HCT116 (cell line): ENCODE measurements around the gene ZNHIT1. TPM values are rescaled to one million over a fixed set of nuclear protein-coding genes. Genes with fewer than 3 reads are reported as not detected.

ENCODE experiments used
- ATAC-seq: fragments of 200-7000 bp; cut with Tn5 transposase; 2 replicates; pipeline ENCODE4 v1.9.1; 2020; ENCODE audit warnings: mild to moderate bottlenecking, moderate library complexity
- BruUV-seq: library from RNA; stranded (reverse); fragments of 400-500 nt; replicated peaks from 2 replicates; lab custom pipeline; 2021; lab: Mats Ljungman, UMichigan
- CTCF ChIA-PET: fragments of 300-600 bp; sonication (Branson Sonifier 250); formaldehyde crosslinking; loops from one replicate; lab custom pipeline; 2021; ENCODE audit warnings: antibody characterized with exemption; lab: Charles Lee
- POLR2A ChIA-PET: fragments of 300-600, 350-600 bp; sonication (Branson Sonifier 250); formaldehyde crosslinking; loops from one replicate; lab custom pipeline; 2021; ENCODE audit warnings: antibody characterized with exemption; lab: Charles Lee
- RAD21 ChIA-PET, 2 experiments: fragments of 300-600 bp; sonication (Branson Sonifier 250); formaldehyde crosslinking; loops; one replicate each; lab custom pipeline; 2023; ENCODE audit warnings: low total read pairs in 2 of 2; ENCODE audit not compliant: uncharacterized antibody in 2 of 2, unreplicated experiment in 2 of 2, low non-redundant PET in 1 of 2; lab: Charles Lee
- DNase-seq: peaks from one replicate; pipeline ENCODE4 v3.0.0-alpha.2; 2010; ENCODE audit warnings: low read depth, low spot score
- H2AFZ ChIP-seq: fragments of 200-600 bp; shearing (Covaris generic), sonication (generic); 2 replicates; pipeline ENCODE4 v1.6.1; 2017; ENCODE audit warnings: low read depth, mixed run types, mixed read lengths, antibody characterized with exemption, low read length; ENCODE audit not compliant: poor library complexity, severe bottlenecking
- H3K27ac ChIP-seq: 2 replicates; pipeline ENCODE4 v1.5.1; 2012; ENCODE audit warnings: low read depth, low read length
- H3K27me3 ChIP-seq: fragments of 200-600 bp; sonication (generic); 2 replicates; pipeline ENCODE4 v1.6.1; 2016; ENCODE audit warnings: mixed run types, low read length, mixed read lengths; ENCODE audit not compliant: insufficient read depth
- H3K36me3 ChIP-seq, 2 experiments: fragments of 200-500 bp in 1 of 2; fragments of 200-600 bp in 1 of 2; sonication (Bioruptor generic) in 1 of 2; sonication (generic) in 1 of 2; 2 replicates each; pipeline versions ENCODE4 v1.5.1 to v1.6.1; 2014 to 2016; ENCODE audit warnings: low read length in 2 of 2, inconsistent platforms in 1 of 2, mixed read lengths in 1 of 2, mixed run types in 1 of 2; ENCODE audit not compliant: insufficient read depth in 2 of 2, control insufficient read depth in 1 of 2
- H3K4me1 ChIP-seq, 2 experiments: fragments of 200-600 bp in 1 of 2; sonication (generic) in 1 of 2; 2 replicates each; pipeline versions ENCODE4 v1.5.1 to v1.6.1; 2012 to 2017; ENCODE audit warnings: low read length in 2 of 2, inconsistent platforms in 1 of 2, mild to moderate bottlenecking in 1 of 2, mixed read lengths in 1 of 2, mixed run types in 1 of 2, moderate library complexity in 1 of 2; ENCODE audit not compliant: insufficient read depth in 2 of 2, control insufficient read depth in 1 of 2
- H3K4me2 ChIP-seq: fragments of 200-600 bp; sonication (generic); 2 replicates; pipeline ENCODE4 v1.6.1; 2017; ENCODE audit warnings: mixed run types, low read length, mixed read lengths
- H3K4me3 ChIP-seq, 2 experiments: fragments of 200-600 bp in 1 of 2; sonication (generic) in 1 of 2; replicated peaks in 1 of 2; 2 replicates each; pipeline ENCODE4 v1.5.1; 2011 to 2016; ENCODE audit warnings: low read length in 2 of 2, control low read depth in 1 of 2, low read depth in 1 of 2, mild to moderate bottlenecking in 1 of 2, mixed read lengths in 1 of 2, mixed run types in 1 of 2
- H3K79me2 ChIP-seq: fragments of 200-600 bp; sonication (generic); 2 replicates; pipeline ENCODE4 v1.6.1; 2017; ENCODE audit warnings: mild to moderate bottlenecking, mixed run types, low read length, moderate library complexity, mixed read lengths; ENCODE audit not compliant: insufficient read depth
- H3K9ac ChIP-seq: fragments of 200-600 bp; sonication (generic); 2 replicates; pipeline ENCODE4 v1.6.1; 2016; ENCODE audit warnings: low read length, mixed read lengths
- H3K9me2 ChIP-seq: fragments of 200-600 bp; sonication (generic), shearing (Covaris generic); 2 replicates; pipeline ENCODE4 v1.6.1; 2017; ENCODE audit warnings: mixed run types, mild to moderate bottlenecking, moderate library complexity; ENCODE audit not compliant: insufficient read depth
- H3K9me3 ChIP-seq, 2 experiments: fragments of 200-500 bp in 1 of 2; fragments of 200-600 bp in 1 of 2; sonication (Bioruptor generic) in 1 of 2; sonication (generic) in 1 of 2; 2 replicates each; pipeline ENCODE4 v1.6.1; 2014 to 2017; ENCODE audit warnings: low read length in 2 of 2, mixed read lengths in 2 of 2, inconsistent platforms in 1 of 2, low read depth in 1 of 2, mild to moderate bottlenecking in 1 of 2, mixed run types in 1 of 2, moderate library complexity in 1 of 2; ENCODE audit not compliant: control insufficient read depth in 1 of 2, insufficient read depth in 1 of 2
- H4K20me1 ChIP-seq: fragments of 200-600 bp; sonication (generic), shearing (Covaris generic); 2 replicates; pipeline ENCODE4 v1.6.1; 2017; ENCODE audit warnings: mixed run types, mild to moderate bottlenecking, moderate library complexity; ENCODE audit not compliant: insufficient read depth
- ATF3 ChIP-seq: IDR thresholded peaks from 2 replicates; pipeline ENCODE4 v1.6.1; 2012
- EGR1 ChIP-seq: IDR thresholded peaks from 2 replicates; pipeline ENCODE4 v1.6.1; 2012; ENCODE audit warnings: low read depth
- JUND ChIP-seq: IDR thresholded peaks from 2 replicates; pipeline ENCODE4 v1.6.1; 2012
- MAX ChIP-seq: IDR thresholded peaks from 2 replicates; pipeline ENCODE4 v1.6.1; 2012
- POLR2A ChIP-seq: IDR thresholded peaks from 2 replicates; pipeline ENCODE4 v1.7.0; 2011; ENCODE audit warnings: borderline replicate concordance; ENCODE audit not compliant: insufficient read depth, insufficient read length; ENCODE audit errors: extremely low read depth
- POLR2AphosphoS5 ChIP-seq: IDR thresholded peaks from 2 replicates; pipeline ENCODE4 v1.6.1; 2011; ENCODE audit warnings: mild to moderate bottlenecking, low read depth, low read length, moderate library complexity
- SIN3A ChIP-seq: IDR thresholded peaks from 2 replicates; pipeline ENCODE4 v1.6.1; 2012; ENCODE audit warnings: low read depth
- SP1 ChIP-seq: IDR thresholded peaks from 2 replicates; pipeline ENCODE4 v1.6.1; 2012; ENCODE audit warnings: low read depth
- SRF ChIP-seq: IDR thresholded peaks from 2 replicates; pipeline ENCODE4 v1.6.1; 2012; ENCODE audit warnings: low read depth
- YY1 ChIP-seq: IDR thresholded peaks from 2 replicates; pipeline ENCODE4 v1.6.1; 2011; ENCODE audit warnings: low read length, low read depth, moderate library complexity, mild to moderate bottlenecking; ENCODE audit not compliant: insufficient replicate concordance; ENCODE audit errors: extremely low read depth
- intact Hi-C: fragments of 100-400 bp; cut with micrococcal nuclease; formaldehyde crosslinking; loops from 2 replicates; pipeline ENCODE4 v1.10.0; 2022
- total RNA-seq: library from RNA; stranded (reverse); gene quantifications from one replicate; pipeline ENCODE4 v1.2.1, GENCODE V29; 2021; ENCODE audit not compliant: unreplicated experiment

The ZNHIT1 gene
- total RNA-seq, 1 experiment from 2014 or later: 69.4 TPM

GRCh38 chr7:101225650-101226049 is 7.7 kb downstream of the ZNHIT1 start (continued):
- TF ChIP-seq SP1 (no peak), SRF (no peak), JUND (no peak)

- Histone ChIP-seq H3K9me2 (no peaks in the 10 kb centered on the region), H2AFZ (no peak overlapping the region), H4K20me1 (no peaks in the 10 kb centered on the region), H3K79me2 (peaks cover 5% of the 10 kb centered on the region), H3K27me3 (no peaks in the 10 kb centered on the region), H3K27ac (no peak overlapping the region), H3K4me2 (no peak overlapping the region), H3K9ac (no peak overlapping the region), H3K4me1 (peaks cover under 1 to 4% of the 10 kb centered on the region in 2 experiments; a peak in 3 of 4 replicates), H3K4me3 (no peak overlapping the region), H3K9me3 (no peaks in the 10 kb centered on the region), H3K36me3 (peaks cover 4 to 8% of the 10 kb centered on the region in 2 experiments; a peak in 2 of 4 replicates)
- DNase-seq (no peak), ATAC-seq (no peak)
- ChIA-PET CTCF (interaction anchor here (0.8 kb wide), 1 partner anchor 83 kb away, joined by 3 read pairs; no protein-coding TSS in a partner anchor), POLR2A (no interaction called here), RAD21 (no interaction called here)
- no TSS peak for BruUV-seq
- TF ChIP-seq MAX: no peak
- TF ChIP-seq JUND: no peak
- no peak for TF ChIP-seq YY1
- no peak for TF ChIP-seq SIN3A
- no peak for TF ChIP-seq SRF
- TF ChIP-seq EGR1: no peak
- no peak for TF ChIP-seq POLR2AphosphoS5
- intact Hi-C loops: no loop called here
These were observed 8.8 kb downstream of the ZNHIT1 start for GRCh38 chr7:101226721-101227120.

DNA sequence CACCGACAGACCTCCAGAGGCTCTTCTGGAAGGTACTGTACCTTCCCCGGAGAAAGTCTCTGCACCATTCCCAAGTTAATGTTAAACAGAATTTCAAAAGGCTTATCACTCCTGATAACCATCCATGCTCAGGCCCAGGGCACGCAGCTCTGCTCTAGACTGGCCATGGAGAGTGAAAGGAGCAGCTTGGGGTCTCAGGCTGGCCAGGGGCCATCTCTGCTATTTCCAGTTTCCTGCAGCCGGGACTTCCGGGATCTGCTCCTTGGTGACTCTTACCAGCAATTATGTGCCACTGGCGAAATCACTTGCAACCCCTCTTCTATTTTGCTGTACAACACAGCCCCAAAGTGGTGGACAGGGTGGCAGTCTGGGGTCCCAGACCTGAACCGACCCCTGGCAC is 13.7 kb downstream of the ZNHIT1 start:
- H3K4me3 ChIP-seq: peak overlapping the region; percentile 49 to 65
- CTCF ChIA-PET: interaction anchor here (1.7 kb wide), 1 partner anchor 88 kb away, joined by 6 read pairs; no protein-coding TSS in a partner anchor

More for the DNA sequence above, 13.7 kb downstream of the ZNHIT1 start:
- Histone ChIP-seq H3K79me2 (no peaks in the 10 kb centered on the region), H2AFZ (peak overlapping the region; percentile 54), H3K36me3 (peaks cover 0 to 3% of the 10 kb centered on the region in 2 experiments; a peak in 2 of 4 replicates), H3K4me1 (peaks cover 7 to 20% of the 10 kb centered on the region in 2 experiments), H3K27me3 (no peaks in the 10 kb centered on the region), H3K9ac (peak overlapping the region; percentile 63), H3K9me3 (no peaks in the 10 kb centered on the region), H3K4me2 (peak overlapping the region; percentile 95), H3K27ac (peak overlapping the region; percentile 50), H3K9me2 (no peaks in the 10 kb centered on the region), H4K20me1 (no peaks in the 10 kb centered on the region)
- ATAC-seq (no peak), DNase-seq (no peak)
- intact Hi-C loops: loop anchor here (2.0 kb wide), 1 partner anchor 13 kb away; the partner anchor contains the start of gene ZNHIT1
- ChIA-PET RAD21 (no interaction called here), POLR2A (interaction anchor here (0.8 kb wide), 1 partner anchor 11 kb away, joined by 4 read pairs; no protein-coding TSS in a partner anchor)
- TF ChIP-seq JUND: no peak
- TF ChIP-seq ATF3: no peak
- TF ChIP-seq EGR1: no peak
- TF ChIP-seq SIN3A: no peak
- TF ChIP-seq POLR2A: no peak
- no TSS peak for BruUV-seq
